Stimulated activated CD8-positive, alpha-beta memory T cell treated with anti-CD3 and anti-CD28 coated beads, Interleukin-12 subunit alpha, Interleukin-12 subunit beta, amount 100 ng/mL, for 1 hour (primary cell): ENCODE measurements around the gene WDR62.

Experiments used
- DNase-seq: peaks from one replicate; pipeline ENCODE4 v3.0.0-alpha.2; 2020; ENCODE audit warnings: low read depth

Gene WDR62

DNA sequence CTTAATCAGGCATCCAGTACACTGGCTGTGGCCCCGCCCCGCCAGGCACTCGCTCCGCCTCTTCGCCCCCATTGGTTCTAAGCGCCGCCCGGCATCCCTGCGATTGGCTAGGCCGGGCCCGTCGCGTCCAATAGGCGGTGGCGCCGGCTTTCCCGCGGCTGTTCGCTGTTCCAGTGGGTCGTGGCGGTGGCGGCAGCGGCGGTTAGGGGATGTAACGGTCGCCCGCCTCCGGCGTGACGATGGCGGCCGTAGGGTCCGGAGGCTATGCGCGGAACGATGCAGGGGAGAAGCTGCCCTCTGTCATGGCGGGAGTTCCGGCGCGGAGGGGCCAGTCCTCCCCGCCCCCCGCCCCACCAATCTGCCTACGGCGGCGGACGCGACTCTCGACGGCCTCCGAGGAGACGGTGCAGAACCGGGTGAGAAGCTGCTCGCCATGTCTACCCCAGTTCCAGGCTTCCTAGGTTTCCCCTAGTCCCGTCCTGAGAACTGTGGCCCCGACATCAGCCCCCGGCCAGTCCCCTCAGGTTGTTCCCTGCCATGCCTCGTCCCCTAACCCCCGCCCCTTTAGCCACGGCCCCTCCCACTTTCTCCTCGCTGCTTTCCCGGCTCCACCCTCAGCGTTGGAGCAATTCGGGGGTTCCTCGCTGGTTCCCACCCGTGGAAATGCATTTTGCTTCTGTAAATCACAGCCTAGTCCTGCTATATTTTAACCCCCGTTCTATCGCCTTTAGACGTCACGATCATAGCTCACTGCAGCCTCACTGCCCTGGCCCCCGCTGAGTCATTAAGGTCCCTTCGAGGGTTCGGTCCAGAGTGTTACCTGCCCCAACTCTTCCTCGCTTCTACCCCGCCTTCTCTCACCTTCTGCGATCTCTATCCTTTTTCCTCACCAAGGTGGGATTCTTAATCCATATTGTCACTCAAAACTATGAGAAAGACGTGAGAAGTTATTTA lies at the start of gene WDR62:
Gene WDR62, plus strand, starts transcription at position 165 of the 954 bp plus-strand sequence. Its CDS starts 75 bp downstream, at position 240.
- DNase-seq = peak; percentile 90

DNA sequence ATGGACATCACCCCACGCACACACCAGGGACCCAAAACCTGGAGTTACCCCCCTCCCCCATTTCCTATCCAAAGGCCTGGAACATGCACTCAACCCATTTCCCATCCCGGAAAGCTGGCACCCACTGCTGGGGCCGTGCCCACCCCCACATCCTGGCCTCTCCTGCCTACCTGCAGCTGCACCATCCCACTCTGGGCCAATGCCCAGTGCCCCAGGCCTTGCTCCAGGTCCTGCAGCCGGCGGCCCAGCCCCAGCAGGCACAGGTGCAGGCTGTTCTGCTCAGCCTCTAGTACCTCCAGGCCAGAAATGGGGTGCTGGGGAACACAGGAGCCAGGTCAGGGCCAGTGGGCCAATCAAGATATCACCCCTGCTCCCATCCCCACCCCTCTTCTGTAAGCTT lies 47.7 kb upstream of the WDR62 start:
- no peak for DNase-seq

DNA sequence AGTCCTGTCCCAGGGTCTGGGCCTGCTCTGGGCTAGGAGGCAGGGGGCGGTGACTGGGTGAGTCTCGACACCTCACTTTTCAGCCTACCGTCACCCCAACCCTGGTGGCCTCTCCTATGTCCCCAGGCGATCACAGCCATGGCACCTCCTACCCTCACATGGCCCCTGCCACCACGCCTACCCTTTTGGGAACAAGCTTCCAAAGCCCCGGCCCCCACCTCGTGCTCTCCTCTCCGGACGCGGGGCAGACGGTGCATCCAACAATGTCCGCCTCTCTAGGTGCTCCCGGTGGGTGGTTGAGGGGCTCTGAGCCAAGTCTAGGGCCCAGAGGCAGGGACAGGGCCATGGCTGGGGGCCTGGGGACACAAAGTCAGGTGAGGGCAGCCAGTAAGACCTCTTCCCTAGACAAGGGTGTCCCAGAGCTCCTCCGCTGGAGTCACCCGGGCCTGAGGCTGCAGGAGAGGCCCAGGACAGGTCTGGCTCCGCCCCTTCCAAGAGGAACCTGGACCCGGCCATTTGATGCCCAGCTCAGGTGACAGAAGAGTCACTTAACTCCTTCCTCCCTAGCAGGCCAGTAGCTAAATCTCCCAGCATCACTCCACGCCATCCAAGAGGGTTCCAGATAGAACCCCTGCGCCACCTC lies 46.2 kb upstream of the WDR62 start, which contains the start of gene SYNE4:
Gene SYNE4, minus strand, starts transcription at position 478 of the 643 bp plus-strand sequence. Its CDS starts 132 bp downstream, at position 346.
- DNase-seq = no peak

DNA sequence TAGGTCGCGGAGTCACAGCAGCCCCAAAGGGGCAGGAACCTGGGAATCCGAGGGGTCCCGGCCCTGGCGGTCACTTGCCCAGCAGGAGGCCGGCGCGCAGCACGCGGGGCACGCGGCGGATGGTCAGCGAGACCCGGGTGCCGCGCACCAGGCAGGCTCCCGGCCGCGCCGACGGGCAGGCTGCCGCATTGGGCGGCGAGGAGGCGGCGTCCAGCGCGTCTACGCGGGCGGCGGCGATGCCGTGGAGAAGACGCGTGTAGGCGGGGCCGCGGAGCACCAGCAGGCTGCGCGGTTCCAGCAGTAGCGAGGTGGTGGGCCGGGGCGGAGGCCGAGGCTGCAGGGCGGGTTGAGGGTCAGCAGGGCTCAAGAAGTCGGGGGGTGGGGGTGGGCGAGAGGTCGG lies 45.5 kb upstream of the WDR62 start:
- no peak for DNase-seq

DNA sequence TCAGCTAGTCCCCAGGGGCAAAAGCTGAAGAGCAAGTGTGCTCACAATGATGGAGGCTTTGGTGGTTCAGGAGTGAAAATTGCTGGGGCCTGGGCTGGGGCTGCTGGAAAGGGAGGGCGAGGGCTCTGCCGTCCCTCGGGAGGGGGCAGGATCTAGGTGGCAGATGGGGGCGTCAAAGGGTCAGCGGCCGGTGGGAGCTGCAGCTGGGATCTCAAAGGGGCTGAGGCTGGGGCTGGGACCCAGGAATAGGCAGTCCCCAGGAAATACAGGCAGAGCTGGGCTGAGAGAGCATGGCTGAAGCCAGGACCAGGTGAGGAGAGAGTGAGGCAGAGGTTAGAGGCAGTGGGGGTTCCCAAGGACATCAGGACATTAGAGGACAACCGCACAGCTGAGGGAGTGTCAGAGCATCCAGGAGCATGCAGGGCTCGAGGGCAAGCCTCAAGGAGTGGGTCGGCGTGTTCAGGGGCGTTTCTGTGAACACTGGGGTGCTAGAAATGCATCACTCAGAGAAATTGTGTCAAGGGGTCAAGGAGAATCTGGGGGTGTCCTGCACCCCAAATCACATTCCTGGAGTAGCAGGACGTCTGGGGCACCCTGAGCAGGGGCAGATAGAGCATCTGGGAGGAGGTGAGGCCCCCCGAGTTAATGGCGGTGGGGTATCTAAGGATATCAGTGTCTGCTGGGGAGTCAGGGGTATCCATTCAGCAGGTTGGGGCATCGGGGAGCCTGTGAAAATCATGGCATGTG lies 44.9 kb upstream of the WDR62 start:
- DNase-seq = no peak

DNA sequence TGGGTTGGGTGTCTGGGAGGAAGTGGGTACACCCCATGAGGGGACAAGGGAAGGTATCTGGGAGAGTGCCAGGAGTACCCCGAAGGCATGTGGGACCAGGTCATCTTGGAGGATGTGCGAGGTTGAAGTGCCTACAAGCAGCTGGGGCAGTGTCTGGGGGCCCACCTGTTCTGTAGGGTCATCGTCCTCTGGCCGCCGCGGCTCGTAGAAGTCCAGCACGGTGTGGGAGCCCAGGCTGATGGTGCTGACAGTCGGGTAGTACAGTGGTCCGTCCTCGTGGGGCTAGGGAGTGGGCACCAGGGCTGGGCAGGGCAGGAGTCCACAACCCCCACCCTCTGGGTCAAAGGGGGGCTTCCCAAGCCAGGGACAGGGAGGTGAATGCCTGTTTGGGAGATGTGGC lies 44.3 kb upstream of the WDR62 start:
- no peak for DNase-seq

DNA sequence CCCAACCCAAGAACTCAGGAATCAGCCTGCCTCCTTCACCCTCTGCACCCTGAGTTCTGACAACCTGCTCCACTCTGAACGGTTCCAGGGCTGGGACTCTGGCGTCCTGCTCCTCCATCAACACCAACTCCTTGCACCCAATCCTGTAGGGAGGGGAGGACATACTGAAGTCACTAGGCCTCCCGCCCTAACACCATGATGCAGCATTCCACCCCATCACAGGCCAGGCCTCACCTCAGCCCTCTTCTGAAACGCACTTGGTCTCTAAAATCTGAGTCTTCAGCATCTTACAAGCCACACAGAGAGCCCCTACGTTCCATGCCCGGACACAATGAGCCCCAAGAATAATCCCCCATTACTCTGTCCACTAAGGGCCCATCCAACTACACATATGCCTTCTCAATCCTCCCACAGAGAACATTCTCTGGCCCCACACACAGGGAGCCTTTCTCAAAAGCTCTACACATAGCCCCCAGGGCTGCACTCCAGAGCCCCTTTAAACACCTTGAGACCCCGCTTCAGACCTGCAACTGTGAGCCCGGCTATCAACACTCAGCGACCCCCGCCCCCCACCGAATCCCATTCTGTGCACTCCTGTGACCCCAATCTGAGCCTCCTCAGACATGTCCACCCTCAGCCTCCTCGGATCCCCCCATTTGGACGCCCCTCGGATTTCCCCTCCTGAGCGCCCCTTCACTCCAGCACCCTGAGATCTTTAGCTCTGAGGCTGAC lies 41.3 kb upstream of the WDR62 start:
- no peak for DNase-seq

DNA sequence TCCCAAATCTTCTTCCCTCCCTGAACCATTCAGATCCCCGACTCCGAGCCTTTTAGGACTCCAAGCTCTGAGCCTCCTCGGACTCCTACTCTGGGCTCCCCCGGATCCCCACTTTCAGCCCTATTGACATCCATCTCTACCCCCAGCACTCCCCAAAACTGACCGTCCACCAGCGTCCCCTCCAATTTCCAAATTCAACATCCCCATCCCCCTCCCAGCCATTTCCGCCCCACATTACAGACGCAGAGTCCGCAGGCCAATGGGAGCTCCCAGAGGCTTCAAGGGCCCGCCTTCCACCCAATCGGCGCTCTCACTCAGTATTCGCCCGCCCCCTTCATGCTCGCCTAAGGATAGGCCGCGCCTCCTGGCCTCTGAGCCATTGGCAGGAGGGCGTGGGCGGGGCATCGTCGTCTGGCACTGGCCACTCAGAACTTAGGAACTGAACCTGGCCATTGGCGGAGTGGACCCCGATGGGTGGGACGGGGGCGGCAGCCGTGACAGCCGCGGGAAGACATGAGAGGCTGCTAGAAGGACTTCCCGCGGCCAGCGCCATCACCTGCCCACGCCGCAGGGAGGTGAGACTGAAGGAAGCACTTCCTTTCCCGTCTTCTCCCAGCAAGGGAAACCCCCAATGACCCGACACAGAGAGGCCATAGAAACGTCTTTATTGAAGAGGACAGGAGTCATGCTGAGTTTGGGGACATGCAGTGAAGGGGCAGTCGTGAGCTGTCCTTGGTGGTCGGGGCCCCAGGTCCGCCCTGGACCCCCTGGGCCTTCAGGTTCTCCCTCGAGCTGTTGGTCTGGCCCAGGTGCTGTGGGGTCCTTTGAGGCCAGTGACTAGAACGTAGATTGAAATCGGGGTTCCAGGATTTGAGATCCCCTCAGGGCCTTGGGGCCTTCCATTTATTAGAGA lies 40.4 kb upstream of the WDR62 start, which contains the start of gene ALKBH6:
Gene ALKBH6, minus strand, starts transcription at position 202 of the 913 bp plus-strand sequence. CDS start 816 bp downstream, outside the sequence.
- peak; percentile 97 for DNase-seq

DNA sequence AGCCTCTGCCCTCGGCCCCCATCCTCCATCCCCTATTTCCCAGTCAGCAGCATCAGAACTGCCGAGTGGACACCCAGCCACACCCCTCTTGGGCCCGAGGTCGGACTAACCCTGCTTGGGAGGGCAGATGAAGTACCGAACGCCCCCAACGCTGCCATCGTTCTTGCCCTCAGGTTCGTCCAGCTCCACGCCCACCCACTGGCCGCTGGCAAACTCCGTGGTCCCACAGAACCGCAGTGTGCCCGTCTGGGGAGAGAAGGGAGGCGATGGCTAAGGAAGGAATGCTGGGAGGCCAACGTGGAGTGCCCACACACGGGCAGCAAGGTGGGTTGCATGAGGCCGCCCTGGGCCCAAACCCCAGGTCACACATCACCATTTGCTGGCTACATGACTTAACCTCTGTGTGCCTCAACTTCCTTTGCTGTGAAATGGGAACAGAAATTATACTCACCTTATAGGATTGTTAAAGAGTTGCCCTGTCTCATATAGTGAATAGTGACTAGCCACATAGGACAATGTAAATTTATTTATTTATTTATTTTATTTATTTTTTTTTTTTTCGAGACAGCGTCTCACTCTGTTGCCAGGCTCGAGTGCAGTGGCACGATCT lies 35.5 kb upstream of the WDR62 start:
- DNase-seq = no peak

DNA sequence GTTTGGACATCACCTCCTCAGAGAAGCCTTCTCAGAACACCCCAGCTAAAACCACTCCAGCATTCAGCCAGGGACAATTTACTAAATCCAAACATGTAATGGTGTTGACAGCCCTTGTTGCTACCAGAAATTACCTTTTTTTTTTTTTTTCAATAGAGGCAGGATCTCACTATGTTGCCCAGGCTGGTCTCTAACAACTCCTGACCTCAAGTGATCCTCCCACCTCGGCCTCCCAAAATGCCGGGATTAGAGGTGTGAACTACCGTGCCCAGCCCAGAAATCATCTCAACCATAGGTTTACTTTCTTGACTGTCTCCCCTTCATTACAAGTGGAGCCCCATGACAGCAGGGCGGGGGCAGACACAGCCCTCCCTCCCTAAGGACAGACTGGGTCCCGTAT lies 31.3 kb upstream of the WDR62 start:
- DNase-seq = no peak

DNA sequence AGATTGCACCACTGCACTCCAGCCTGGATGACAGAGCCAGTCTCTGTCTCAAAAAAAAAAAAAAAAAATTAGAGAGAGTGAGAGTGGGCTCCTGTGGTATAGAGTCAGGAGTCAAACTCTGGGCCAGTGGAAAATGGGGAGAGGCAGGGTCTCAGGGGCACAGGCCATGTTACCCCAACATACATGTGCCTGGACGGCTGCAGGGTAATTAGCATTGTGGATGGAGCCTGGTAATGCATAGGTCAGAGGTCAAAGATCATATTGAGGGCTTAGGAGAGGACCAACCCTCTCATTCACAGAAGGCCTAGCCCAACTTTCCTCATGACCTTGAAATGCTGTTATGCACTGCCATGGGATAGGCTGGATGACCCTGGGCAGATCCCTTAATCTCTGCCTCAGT lies 29.2 kb upstream of the WDR62 start:
- DNase-seq = no peak

DNA sequence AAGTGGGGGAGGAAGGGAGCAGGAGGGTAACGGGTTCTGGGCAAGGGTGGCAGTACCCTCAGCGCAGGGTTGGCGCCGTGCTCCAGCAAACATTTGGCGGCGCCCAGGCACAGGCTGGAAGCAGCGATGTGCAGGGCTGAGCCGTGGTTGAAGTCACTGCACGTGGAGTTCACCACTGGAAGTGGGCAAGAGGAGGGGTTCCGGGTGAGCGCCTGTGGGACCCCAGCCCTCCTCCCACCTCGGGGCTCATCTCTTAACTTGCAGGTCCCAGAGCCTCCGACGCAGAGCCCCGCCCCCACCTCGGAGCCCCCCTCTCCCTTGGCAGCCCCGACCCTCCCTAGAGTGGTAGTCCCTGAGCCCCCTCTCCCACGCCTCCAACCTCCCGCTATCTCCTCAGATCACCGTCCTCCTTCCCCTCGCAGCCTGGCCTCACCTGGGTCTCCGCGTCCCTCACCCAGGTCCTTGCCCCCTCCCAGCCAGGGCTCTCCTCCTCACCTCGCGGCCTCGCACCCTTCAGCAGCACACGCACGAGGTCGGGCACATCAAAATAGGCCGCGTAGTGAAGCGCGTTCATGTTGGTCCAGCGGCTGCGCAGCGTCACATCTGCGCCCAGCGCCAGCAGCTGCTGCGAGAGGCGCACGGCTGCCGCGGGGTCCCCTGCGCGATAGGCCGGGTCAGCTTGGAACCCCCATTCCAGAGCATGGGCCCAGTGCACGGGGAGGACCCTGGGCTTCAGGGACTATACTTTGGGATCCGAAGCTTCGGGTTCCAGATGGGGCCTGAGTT lies 28.4 kb upstream of the WDR62 start:
- DNase-seq = no peak

DNA sequence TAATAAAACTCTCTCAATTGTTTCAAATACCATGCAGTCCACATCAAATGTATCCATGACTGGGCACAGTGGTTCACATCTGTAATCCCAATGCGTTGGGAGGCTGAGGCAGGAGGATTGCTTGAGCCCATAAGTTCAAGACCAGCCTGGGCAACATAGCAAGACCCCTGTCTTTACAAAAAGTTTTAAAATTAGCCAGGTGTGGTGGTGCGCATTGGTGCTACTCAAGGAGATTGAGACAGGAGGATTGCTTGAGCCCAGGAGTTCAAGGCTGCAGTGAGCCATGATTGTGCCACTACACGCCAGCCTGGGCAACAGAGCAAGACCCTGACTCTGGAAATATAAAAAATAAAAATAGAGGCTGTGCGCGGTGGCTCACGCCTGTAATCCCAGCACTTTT lies 27.0 kb upstream of the WDR62 start:
- DNase-seq = no peak

DNA sequence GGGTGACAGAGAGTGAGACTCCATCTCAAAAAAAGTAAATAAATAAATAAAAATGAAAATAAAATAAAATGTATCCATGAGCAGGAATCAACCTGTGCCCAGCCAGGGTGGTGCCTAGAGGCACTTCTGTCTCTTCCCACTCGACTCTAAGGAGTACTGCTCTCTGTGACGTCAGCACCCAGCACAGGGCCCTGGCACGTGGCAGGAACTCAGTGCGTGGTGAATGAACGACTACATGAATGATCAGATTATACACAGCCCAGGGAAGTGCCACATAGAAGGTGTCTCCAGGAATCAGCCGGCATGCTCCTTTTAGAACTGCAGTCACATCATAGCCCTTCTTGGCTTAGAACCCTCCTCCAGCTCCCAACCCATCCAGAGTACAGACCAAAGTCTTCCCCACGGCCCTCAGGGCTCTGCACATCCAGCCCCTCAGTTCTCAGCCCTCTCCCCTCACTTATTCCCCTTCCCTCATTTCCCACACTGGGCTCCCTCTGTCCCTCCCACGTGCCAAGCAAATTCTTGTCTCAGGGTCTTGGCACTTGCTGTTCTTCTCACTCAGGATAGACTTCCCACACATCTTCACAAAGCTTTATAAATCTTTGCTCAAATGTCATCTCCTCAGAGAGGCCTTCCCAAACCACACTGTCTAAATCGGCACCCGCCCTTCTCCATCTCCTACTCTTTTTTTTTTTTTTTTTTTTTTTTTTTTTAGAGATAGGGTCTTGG lies 26.2 kb upstream of the WDR62 start:
- DNase-seq = no peak

DNA sequence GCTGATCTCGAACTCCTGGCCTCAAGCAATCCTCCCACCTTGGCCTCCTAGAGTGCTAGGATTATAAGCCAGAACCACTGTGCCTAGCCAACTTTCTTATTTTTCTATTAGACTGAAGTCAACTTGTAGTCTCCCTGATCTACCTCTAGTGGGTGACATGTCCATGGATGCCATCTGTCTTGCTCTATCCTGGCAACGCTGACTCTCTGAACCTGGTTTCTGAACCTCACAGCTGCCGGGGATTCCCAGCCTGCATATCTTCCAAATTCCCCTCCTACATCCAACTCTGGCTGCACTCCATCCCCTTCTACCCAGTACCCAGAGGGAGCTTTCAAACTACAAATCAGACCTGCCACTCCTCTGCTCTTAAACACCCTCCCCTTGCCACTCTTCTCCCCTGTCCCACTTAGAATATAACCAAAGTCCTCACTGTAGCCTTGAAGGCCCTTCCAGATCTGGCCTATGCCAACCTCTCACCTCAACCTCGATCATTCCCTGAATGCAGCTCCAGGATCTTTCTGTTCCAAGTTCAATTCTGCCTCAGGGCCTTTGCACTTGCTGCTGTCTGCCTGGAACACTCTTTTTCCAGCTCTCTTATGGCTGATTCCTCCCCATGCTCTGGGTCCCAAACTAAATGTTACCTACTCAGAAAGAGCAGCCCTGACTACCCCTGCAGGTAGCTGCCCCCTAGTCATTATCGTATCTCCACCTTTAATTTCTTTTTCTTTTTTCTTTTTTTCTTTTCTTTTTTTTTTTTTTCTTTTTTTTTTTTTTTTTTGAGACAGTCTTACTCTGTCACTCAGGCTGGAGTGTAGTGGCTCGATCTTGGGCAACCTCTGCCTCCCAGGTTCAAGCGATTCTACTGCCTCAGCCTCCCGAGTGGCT lies 24.2 kb upstream of the WDR62 start:
- DNase-seq = no peak

DNA sequence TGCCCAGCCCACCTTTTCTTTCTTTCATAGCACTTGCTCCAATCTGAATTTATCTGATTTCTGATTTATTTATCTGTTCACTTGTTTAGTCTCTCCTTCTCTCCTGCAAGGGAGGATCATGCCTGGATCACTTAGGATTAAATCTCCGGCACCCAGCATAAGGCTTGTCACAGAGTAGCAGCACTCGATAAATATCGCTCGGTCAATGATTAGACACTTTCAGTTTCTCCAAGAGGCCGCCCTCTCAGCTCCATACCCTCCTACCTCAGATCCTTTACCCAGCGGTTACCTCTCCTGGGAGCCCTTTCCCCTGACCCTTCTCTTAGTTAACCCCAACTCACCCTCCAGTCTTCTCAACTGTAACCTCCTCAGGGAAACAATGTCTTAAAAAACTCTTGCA lies 23.4 kb upstream of the WDR62 start:
- no peak for DNase-seq

DNA sequence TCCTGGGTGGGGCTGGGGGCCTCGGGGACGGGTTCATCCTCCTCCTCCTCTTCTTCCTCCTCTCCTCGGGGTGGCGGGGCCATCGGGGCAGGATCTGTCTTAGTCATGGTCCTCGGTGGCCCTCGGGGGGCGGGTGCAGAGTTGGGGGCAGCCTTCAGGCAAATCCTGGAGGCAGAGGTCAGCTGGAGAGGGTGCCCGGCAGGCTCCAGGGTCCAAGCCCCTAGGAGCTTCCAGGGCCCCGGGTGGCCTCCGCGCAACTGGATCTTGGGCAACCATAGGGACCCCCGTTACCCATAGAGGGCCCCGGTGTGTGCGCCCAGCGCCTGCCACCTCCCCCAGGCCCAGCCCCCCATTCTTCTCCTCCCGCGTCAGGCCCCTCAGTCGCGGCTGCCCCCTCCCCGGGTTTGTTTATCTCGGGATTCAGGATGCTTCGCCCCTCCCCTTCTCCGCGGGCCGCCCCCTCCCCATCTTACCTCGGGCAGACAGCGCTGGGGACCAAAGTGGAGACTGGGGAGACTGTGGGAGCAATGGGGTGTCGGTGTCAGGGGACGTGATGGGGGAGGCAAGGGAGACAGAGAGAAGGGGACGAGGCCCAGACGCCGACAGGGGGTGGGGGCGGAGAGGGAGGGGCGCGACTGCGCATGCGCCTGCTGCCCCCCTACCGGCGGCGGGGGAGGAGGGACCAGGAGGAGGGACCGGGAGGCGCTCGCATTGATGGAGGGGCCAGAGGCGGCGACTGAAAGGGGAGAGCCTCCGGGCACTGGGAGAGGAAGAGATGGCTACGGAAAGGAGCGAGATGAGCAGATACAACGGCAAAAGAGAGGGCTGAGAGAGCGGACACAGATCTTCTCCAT lies 22.2 kb upstream of the WDR62 start, which contains the start of gene CLIP3:
Gene CLIP3, minus strand, starts transcription at position 623 of the 854 bp plus-strand sequence. Its CDS starts 516 bp downstream, at position 107.
- DNase-seq = peak; percentile 21
